ENCODE results near the gene SLC6A4. TPM values are rescaled to one million over a fixed set of nuclear protein-coding genes. Genes with fewer than 3 reads are reported as not detected.

The SLC6A4 gene
- polyA plus RNA-seq, 1 of the 3 experiments (the other 2 are of a cell fraction), result 0.12 TPM

GRCh38 chr17:30161601-30162000, 73.9 kb downstream of the SLC6A4 start:
- ChIA-PET POLR2A (no interaction called here), CTCF (interaction anchor here (0.7 to 1.2 kb wide), 2 partner anchors 12 to 41 kb away, joined by 3 read pairs; no protein-coding TSS in a partner anchor)
- peaks cover 100% of the 10 kb centered on the region for H3K79me2 ChIP-seq (ENCODE audit: insufficient read depth)
- peaks cover 7 to 76% of the 10 kb centered on the region in 2 experiments for H3K36me3 ChIP-seq (replicated peaks in 1 of 2; ENCODE audit: control insufficient read depth in 1 of 2, insufficient read depth in 2 of 2, low read length in 1 of 2)
- no peak for DNase-seq
- no peaks in the 10 kb centered on the region for H3K27me3 ChIP-seq (ENCODE audit: insufficient read depth)
- no peak overlapping the region for H3K27ac ChIP-seq (ENCODE audit: low read depth in 2 of 2, low read length in 1 of 2)
- H2AFZ ChIP-seq (ENCODE audit: low read depth), result no peak overlapping the region
- no peaks in the 10 kb centered on the region for H3K9me2 ChIP-seq
- H4K20me1 ChIP-seq (ENCODE audit: insufficient read depth), result peaks cover 17% of the 10 kb centered on the region; the same call in 1 of the 2 replicates
- H3K9me3 ChIP-seq, result peaks cover 17% of the 10 kb centered on the region; the same call in 1 of the 2 replicates
- no peaks in the 10 kb centered on the region; a peak in 1 of 4 replicates for H3K4me1 ChIP-seq (ENCODE audit: control insufficient read depth in 1 of 2, insufficient read depth in 2 of 2, low read depth in 1 of 2, low read length in 1 of 2)
- H3K9ac ChIP-seq, result no peak overlapping the region
- peaks cover 8% of the 10 kb centered on the region for H3F3A ChIP-seq (replicated peaks; ENCODE audit: insufficient read depth)
- TF ChIP-seq EZH2phosphoT487 (IDR thresholded peaks at IDR 0.05; ENCODE audit: borderline replicate concordance, low read depth) (no peak), GATA2 (CRISPR knock-in tag; IDR thresholded peaks at IDR 0.05) (no peak), FOXJ3 (CRISPR knock-in tag; IDR thresholded peaks at IDR 0.05) (no peak), TCF12 (IDR thresholded peaks at IDR 0.05) (no peak), RAD21 (IDR thresholded peaks at IDR 0.05; ENCODE audit: low read length) (no peak), GABPA (IDR thresholded peaks at IDR 0.05; ENCODE audit: low read depth) (no peak), CHD2 (IDR thresholded peaks at IDR 0.05; ENCODE audit: low read length, partially characterized antibody) (no peak), RXRA (IDR thresholded peaks at IDR 0.05; ENCODE audit: borderline replicate concordance, low read depth) (no peak), JUND (IDR thresholded peaks at IDR 0.05) (no peak), ELF1 (IDR thresholded peaks at IDR 0.05) (no peak), MXI1 (IDR thresholded peaks at IDR 0.05; ENCODE audit: low read depth, low read length) (no peak), IRF3 (IDR thresholded peaks at IDR 0.05; ENCODE audit: low read depth, low read length) (no peak), FOXM1 (IDR thresholded peaks at IDR 0.05; ENCODE audit: low read depth) (no peak), EP300 (IDR thresholded peaks at IDR 0.05; ENCODE audit: borderline replicate concordance in 1 of 2, low read depth in 1 of 2, low read length in 1 of 2) (no peak), POLR2AphosphoS5 (IDR thresholded peaks at IDR 0.05; ENCODE audit: low read depth, low read length) (no peak), TEAD4 (IDR thresholded peaks at IDR 0.05; ENCODE audit: borderline replicate concordance, insufficient read depth) (no peak), NFIC (IDR thresholded peaks at IDR 0.05; ENCODE audit: borderline replicate concordance) (no peak)
- TF ChIP-seq, protein P1, sequence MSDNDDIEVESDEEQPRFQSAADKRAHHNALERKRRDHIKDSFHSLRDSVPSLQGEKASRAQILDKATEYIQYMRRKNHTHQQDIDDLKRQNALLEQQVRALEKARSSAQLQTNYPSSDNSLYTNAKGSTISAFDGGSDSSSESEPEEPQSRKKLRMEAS (IDR thresholded peaks at IDR 0.05; ENCODE audit: low read depth), result no peak
- TF ChIP-seq, protein P2, sequence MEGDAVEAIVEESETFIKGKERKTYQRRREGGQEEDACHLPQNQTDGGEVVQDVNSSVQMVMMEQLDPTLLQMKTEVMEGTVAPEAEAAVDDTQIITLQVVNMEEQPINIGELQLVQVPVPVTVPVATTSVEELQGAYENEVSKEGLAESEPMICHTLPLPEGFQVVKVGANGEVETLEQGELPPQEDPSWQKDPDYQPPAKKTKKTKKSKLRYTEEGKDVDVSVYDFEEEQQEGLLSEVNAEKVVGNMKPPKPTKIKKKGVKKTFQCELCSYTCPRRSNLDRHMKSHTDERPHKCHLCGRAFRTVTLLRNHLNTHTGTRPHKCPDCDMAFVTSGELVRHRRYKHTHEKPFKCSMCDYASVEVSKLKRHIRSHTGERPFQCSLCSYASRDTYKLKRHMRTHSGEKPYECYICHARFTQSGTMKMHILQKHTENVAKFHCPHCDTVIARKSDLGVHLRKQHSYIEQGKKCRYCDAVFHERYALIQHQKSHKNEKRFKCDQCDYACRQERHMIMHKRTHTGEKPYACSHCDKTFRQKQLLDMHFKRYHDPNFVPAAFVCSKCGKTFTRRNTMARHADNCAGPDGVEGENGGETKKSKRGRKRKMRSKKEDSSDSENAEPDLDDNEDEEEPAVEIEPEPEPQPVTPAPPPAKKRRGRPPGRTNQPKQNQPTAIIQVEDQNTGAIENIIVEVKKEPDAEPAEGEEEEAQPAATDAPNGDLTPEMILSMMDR (IDR thresholded peaks at IDR 0.05), result no peak
- H3K4me3 ChIP-seq (ENCODE audit: low read depth in 2 of 2, low read length in 1 of 2), result no peak overlapping the region
- H3K4me2 ChIP-seq, result no peak overlapping the region
